MM.1S (cell line): ENCODE measurements around the gene KIRREL3.

Experiments
- EZH2 ChIP-seq: fragments of 300-600 bp; sonication (generic); optimal IDR thresholded peaks from 2 replicates; pipeline ENCODE3; 2017; ENCODE audit warnings: low read depth, mild to moderate bottlenecking, antibody characterized with exemption, low read length, mixed read lengths
- EZH2phosphoT487 ChIP-seq: fragments of 300-600 bp; sonication (generic); IDR thresholded peaks from 2 replicates; pipeline ENCODE4 v1.6.1; 2018; ENCODE audit warnings: antibody characterized with exemption, low read length
- TF ChIP-seq, protein P1 (sequence below): fragments of 300-600 bp; sonication (generic); IDR thresholded peaks from 2 replicates; pipeline ENCODE4 v1.5.1; 2016; ENCODE audit warnings: antibody characterized with exemption, low read length, mixed read lengths

DNA sequence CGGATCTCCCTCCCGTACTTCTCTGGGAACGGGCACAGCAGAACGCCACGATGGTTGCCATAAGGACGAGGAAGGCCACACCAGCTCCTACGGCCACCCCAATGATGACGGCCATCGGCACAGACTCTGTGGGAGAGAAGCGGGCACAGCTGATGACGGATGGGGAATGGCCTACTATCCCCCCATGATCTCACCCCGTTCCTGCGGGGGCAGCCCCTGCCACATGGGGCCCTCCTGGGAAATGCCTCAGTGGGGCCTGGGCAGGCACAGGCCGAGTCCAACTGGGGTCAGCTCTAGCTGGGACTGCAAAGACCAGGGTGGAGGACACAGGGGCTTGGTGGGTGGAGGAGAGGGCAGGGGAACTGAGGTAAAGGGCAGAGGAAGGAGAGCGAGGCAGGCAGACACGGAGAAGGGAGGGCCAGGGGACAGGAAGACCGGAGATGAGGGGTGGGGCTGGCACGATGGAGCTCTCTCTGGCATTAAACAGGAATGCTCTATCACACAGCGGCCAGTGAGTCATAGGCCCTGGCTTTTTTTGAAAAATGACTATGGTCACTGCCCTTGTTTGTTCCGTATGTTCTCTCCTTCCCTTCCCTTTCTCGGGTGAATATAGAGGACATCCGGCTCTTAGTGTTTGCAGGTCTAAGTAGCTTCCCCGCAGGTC lies 569.0 kb downstream of the KIRREL3 start:
- TF ChIP-seq, protein P1, sequence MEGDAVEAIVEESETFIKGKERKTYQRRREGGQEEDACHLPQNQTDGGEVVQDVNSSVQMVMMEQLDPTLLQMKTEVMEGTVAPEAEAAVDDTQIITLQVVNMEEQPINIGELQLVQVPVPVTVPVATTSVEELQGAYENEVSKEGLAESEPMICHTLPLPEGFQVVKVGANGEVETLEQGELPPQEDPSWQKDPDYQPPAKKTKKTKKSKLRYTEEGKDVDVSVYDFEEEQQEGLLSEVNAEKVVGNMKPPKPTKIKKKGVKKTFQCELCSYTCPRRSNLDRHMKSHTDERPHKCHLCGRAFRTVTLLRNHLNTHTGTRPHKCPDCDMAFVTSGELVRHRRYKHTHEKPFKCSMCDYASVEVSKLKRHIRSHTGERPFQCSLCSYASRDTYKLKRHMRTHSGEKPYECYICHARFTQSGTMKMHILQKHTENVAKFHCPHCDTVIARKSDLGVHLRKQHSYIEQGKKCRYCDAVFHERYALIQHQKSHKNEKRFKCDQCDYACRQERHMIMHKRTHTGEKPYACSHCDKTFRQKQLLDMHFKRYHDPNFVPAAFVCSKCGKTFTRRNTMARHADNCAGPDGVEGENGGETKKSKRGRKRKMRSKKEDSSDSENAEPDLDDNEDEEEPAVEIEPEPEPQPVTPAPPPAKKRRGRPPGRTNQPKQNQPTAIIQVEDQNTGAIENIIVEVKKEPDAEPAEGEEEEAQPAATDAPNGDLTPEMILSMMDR, result no peak
- TF ChIP-seq EZH2 (no peak), EZH2phosphoT487 (no peak)
